Uterus (tissue), 4 donors: ENCODE measurements around the gene GIMAP6. TPM values are rescaled to one million over a fixed set of nuclear protein-coding genes. Genes with fewer than 3 reads are reported as not detected.
"Not testable (repeated sequence)": the region's sequence is repeated elsewhere in the genome, so short reads cannot be mapped to it uniquely, and the experiment has no call there.

Source experiments
- DNase-seq, 2 donors: peaks; one replicate each; pipeline ENCODE4 v3.0.0-alpha.2; 2019 to 2020
- H3K27ac ChIP-seq, 2 donors: fragments of 200-600 bp; sonication (generic); 1 replicate in 1 of 2; 2 replicates in 1 of 2; pipeline ENCODE4 v1.5.1; 2016 to 2018
- H3K27me3 ChIP-seq, 2 donors: fragments of 200-600 bp; sonication (generic); one replicate each; pipeline ENCODE4 v1.5.1; 2018 to 2019; ENCODE audit warnings: control low read depth in 1 of 2
- H3K36me3 ChIP-seq, 2 donors: fragments of 200-600 bp; sonication (generic); one replicate each; pipeline ENCODE4 v1.5.1; 2019; ENCODE audit warnings: control low read depth in 1 of 2
- H3K4me1 ChIP-seq, 2 donors: fragments of 200-600 bp; sonication (generic); one replicate each; pipeline ENCODE4 v1.5.1; 2018 to 2019; ENCODE audit warnings: control low read depth in 1 of 2
- H3K4me3 ChIP-seq, 2 donors: fragments of 200-600 bp; sonication (generic); 1 replicate in 1 of 2; 2 replicates in 1 of 2; pipeline ENCODE4 v1.5.1; 2018 to 2019; ENCODE audit warnings: mild to moderate bottlenecking in 1 of 2
- H3K9me3 ChIP-seq, 2 donors: fragments of 200-600 bp; sonication (generic); one replicate each; pipeline ENCODE4 v1.5.1; 2019; ENCODE audit warnings: control low read depth in 1 of 2
- POLR2A ChIP-seq, 2 donors: fragments of 450-650 bp; IDR thresholded peaks; one replicate each; pipeline ENCODE4 v1.6.1; 2016; ENCODE audit warnings: antibody characterized with exemption in 2 of 2, mild to moderate bottlenecking in 1 of 2, moderate library complexity in 1 of 2
- intact Hi-C: fragments of 100-400 bp; cut with DNase I; formaldehyde crosslinking; loops from one replicate; pipeline ENCODE4 v1.15.1; 2023; ENCODE audit warnings: low total_unique reads
- total RNA-seq, 4 donors: library from RNA; depleted of rRNA in 3 of 4; stranded (reverse); fragments of >200 nt in 3 of 4; gene quantifications; one replicate each; pipeline versions ENCODE4 v1.1.0 to v1.2.4, GENCODE V29; 2014 to 2023
- TF ChIP-seq, protein P1 (sequence below), 4 experiments: fragments of 200-600 bp in 2 of 4; fragments of 450-650 bp in 2 of 4; sonication (generic) in 2 of 4; IDR thresholded peaks; one replicate each; pipeline ENCODE4 v1.5.1; 2016 to 2019; ENCODE audit warnings: antibody characterized with exemption in 4 of 4, mild to moderate bottlenecking in 2 of 4, moderate library complexity in 1 of 4
- donor health status: DM: yes; HTN: yes; CAD: no.

Gene GIMAP6
- total RNA-seq, 4 donors from 2014 or later, result 37.3 to 71.0 (median 60.9) TPM

DNA sequence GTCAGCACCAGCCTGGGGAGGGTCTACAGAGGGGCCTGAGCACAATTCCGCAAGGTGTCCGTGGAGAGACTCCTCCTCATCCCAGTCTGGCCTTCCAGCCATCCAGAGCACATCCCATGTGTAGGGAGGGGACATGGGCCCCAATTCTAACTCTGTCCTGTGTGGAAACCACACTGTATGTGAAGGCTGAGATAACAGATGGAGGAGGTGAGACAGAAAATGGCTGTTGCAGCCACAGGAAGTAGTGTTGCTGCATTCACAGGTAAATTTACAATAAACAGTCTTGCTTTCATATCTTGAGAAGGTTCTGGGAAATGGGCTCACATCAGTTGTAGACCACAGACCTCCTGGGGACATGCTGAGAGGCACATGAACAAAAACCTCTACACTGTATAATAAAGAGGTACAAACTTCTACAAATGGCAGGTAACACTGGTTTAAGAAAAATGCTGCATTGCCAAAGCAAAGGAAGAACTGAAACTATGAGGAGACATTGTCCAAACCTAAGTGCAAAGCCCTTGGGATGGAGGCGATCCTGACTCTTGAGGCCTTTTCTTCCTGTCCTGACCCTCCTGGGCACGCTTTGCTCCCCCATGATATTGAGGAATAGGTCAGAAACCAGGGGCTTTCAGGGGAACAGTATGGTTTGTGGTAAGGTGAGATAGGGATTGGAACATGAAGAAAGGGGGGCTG lies 31.8 kb upstream of the GIMAP6 start:
- Histone ChIP-seq H3K9me3 (no peaks in the 10 kb centered on the region), H3K4me3 (no peak overlapping the region), H3K27ac (no peak overlapping the region), H3K27me3 (no peaks in the 10 kb centered on the region), H3K36me3 (no peaks in the 10 kb centered on the region), H3K4me1 (no peaks in the 10 kb centered on the region)
- TF ChIP-seq POLR2A (IDR thresholded peaks at IDR 0.05), result no peak
- TF ChIP-seq, protein P1, sequence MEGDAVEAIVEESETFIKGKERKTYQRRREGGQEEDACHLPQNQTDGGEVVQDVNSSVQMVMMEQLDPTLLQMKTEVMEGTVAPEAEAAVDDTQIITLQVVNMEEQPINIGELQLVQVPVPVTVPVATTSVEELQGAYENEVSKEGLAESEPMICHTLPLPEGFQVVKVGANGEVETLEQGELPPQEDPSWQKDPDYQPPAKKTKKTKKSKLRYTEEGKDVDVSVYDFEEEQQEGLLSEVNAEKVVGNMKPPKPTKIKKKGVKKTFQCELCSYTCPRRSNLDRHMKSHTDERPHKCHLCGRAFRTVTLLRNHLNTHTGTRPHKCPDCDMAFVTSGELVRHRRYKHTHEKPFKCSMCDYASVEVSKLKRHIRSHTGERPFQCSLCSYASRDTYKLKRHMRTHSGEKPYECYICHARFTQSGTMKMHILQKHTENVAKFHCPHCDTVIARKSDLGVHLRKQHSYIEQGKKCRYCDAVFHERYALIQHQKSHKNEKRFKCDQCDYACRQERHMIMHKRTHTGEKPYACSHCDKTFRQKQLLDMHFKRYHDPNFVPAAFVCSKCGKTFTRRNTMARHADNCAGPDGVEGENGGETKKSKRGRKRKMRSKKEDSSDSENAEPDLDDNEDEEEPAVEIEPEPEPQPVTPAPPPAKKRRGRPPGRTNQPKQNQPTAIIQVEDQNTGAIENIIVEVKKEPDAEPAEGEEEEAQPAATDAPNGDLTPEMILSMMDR (IDR thresholded peaks at IDR 0.05), result no peak
- intact Hi-C loops, result no loop called here
- no peak for DNase-seq

DNA sequence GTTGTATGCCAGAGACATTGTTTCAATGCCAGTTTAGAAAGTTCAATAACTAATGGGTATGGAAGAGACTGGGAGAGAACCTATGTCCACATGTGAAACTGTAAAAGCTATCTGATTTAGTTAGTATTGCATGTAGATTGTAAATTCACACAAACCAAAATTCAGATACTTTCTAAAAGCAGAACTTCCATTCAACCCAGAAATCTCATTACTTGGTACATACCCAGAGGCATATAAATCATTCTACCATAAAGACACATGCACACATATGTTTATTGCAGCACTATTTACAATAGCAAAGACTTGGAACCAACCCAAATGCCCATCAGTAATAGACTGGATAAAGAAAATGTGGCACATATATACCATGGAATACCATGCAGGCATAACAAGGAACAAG lies 30.6 kb upstream of the GIMAP6 start:
- H3K4me1 ChIP-seq, H3K27ac ChIP-seq, intact Hi-C loops, H3K4me3 ChIP-seq, DNase-seq, H3K36me3 ChIP-seq, H3K9me3 ChIP-seq, H3K27me3 ChIP-seq: not testable (repeated sequence)

DNA sequence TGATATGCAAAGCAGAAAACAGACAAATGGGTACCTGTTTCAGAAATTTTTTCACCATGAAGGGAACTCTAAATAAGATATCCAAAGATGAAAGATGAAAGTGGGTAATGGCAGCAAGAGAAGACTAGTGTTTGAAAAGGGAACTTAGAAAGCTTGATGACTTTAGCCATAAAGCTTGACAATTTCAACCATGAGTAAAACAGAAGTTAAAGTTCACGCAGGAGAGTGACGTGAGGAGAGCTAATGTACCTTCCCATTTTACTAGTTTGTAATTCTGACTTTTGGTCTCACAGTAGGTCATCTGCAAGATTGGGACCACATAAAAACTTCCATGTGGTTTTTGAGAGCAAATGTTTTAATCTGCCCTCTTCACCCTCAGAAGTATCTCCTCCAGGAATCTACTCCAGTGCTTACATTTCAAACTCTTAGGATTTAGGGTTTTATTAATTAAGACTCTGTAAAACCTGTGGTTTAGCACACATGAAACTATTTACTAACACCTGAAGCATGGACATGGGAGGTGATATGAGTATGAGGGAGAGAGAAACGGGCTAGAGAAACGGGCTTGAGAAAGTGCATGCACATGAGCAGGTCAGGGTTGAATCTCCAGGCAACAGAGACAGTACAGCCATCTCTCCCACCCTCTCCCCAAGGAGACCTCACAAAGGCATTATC lies 28.9 kb upstream of the GIMAP6 start:
- no peak overlapping the region for H3K27ac ChIP-seq
- H3K4me1 ChIP-seq, result no peaks in the 10 kb centered on the region
- no peak overlapping the region for H3K4me3 ChIP-seq
- intact Hi-C loops, result no loop called here
- no peaks in the 10 kb centered on the region for H3K9me3 ChIP-seq
- TF ChIP-seq POLR2A (IDR thresholded peaks at IDR 0.05), result no peak
- TF ChIP-seq, protein P1 (IDR thresholded peaks at IDR 0.05), result no peak
- no peaks in the 10 kb centered on the region for H3K36me3 ChIP-seq
- H3K27me3 ChIP-seq, result no peaks in the 10 kb centered on the region
- DNase-seq, result no peak

DNA sequence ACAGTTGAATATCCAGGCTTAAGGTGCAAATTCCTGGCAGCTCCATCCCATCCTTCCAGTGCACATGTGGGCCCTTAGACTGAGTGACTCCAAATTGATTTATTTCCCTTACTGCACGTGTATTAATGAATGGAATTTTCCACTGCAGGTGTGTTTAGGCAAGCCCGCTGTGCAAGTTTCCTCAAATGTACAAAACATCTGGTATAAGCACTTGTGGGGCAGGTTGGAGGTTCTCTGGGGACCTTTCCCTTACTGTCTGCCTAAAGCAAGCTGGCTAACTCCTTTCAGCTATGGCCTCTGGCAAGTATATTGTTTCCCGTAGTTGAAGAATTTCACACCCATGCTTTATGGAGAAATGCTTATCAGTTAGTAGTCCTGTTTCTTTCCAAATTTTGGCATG lies 25.3 kb upstream of the GIMAP6 start:
- Histone ChIP-seq H3K27me3 (no peaks in the 10 kb centered on the region), H3K4me3 (no peak overlapping the region)
- no peak for DNase-seq

DNA sequence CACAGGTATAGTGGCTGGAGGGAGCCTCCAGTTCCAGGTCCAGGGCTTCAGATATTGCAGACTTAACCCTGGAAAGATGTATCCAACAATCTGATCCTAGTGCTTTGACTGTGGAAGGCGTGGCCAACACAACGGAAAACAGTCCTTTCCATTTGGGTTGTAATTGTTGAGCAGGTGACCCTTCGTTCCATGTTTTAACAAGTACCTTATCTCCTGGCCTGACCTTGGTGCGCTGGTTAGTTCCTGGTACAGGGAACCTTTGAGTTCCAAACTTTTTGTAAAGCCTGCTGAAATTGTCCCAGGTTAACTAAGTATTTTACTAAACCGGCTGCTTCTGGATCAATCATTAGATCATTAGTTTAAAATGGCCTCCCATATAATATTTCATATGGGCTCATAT lies 23.9 kb upstream of the GIMAP6 start:
- DNase-seq, result no peak
- no peaks in the 10 kb centered on the region for H3K4me1 ChIP-seq
- TF ChIP-seq POLR2A (IDR thresholded peaks at IDR 0.05), result no peak
- TF ChIP-seq, protein P1 (IDR thresholded peaks at IDR 0.05), result no peak
- no peak overlapping the region for H3K4me3 ChIP-seq
- H3K27me3 ChIP-seq, result no peaks in the 10 kb centered on the region
- H3K27ac ChIP-seq, result no peak overlapping the region
- H3K9me3 ChIP-seq, result no peaks in the 10 kb centered on the region
- intact Hi-C loops, result no loop called here
- H3K36me3 ChIP-seq, result no peaks in the 10 kb centered on the region

More for the DNA sequence above, 25.3 kb upstream of the GIMAP6 start:
- Histone ChIP-seq H3K4me1 (no peaks in the 10 kb centered on the region), H3K36me3 (no peaks in the 10 kb centered on the region), H3K9me3 (no peaks in the 10 kb centered on the region), H3K27ac (no peak overlapping the region)
- intact Hi-C loops, result no loop called here
- no peak for TF ChIP-seq POLR2A (IDR thresholded peaks at IDR 0.05)
- TF ChIP-seq, protein P1 (IDR thresholded peaks at IDR 0.05), result no peak
